Activated naive CD4-positive, alpha-beta T cell treated with anti-CD3 and anti-CD28 coated beads, Interleukin-2, amount 50 U/mL, for 16 hours (primary cell): ENCODE results near the gene TSEN15.
"Not testable (repeated sequence)": the region's sequence is repeated elsewhere in the genome, so short reads cannot be mapped to it uniquely, and the experiment has no call there.

Source experiments
- DNase-seq: peaks from one replicate; pipeline ENCODE4 v3.0.0-alpha.2; 2020

The TSEN15 gene

GRCh38 chr1:184059887-184060286 is 8.4 kb downstream of the TSEN15 start:
- DNase-seq, result no peak

- DNase-seq, result no peak
Measured at GRCh38 chr1:184060316-184060715, 8.8 kb downstream of the TSEN15 start.

DNA sequence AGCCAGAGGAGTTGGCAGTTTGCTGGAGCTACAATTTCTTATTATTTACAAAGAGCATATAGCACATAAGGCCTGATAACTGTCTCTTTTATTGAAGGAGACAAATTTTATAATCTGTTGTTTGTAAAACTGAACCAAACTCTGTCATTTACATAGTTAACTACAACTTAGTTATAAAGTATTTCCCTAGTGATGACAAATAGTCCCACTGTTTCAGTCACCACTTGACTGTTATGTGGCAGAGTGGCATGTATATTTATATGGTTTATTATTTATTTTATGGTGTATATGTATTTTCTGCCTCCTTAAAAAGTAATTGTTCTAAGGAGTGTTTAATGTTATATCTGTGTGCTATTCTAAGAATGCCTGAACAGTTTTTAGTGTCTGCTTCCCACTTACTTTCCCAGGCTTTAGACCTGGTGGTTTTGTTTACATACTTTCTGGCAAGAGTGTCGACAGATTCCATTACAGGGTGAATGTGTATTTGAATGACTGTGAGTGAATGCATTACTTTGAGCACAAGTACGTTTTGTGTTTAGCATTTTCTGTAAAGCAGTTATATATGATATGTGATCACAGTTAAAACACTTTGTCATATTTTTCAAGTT is 10.0 kb downstream of the TSEN15 start:
- no peak for DNase-seq

GRCh38 chr1:184062640-184063286 is 11.2 kb downstream of the TSEN15 start:
- DNase-seq, result no peak

DNA sequence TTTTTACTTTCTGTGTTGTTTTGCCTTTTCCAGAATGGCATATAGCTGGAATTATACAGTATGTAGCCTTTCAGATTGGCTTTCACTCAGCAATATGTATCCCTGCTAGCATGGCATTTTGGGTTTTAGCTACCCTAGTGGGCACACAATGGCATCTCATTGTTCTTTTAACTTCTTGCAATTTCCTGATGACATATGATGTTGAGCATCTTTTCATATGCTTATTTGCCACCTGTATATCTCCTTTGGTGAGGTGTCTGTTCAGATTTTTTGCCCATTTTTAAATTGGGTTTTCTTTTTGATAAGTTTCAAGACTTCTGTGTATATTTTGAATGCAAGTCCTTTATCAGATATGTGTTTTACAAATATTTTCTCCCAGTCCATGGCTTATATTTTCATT is 14.0 kb downstream of the TSEN15 start:
- DNase-seq, result no peak

DNA sequence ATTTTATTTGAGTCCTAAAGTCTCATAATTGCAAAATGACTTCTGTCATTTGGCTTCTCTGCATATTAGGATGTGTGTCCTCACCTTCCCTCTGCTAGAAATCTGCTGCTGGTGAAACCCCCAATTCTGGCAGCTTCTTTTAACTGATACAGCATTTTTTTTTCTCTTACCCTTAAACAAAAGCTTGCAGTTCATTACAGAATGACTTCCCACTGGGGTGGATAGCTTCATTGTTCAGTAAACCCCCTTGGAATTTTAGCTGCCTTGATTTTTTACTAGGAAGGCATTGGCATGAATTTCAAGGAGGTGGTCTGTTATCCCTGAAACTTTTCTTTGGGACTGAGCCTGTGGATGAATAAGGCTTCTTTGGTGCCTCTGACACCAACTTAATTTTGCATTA is 16.8 kb downstream of the TSEN15 start:
- no peak for DNase-seq

GRCh38 chr1:184069675-184070074 is 18.1 kb downstream of the TSEN15 start:
- no peak for DNase-seq

DNA sequence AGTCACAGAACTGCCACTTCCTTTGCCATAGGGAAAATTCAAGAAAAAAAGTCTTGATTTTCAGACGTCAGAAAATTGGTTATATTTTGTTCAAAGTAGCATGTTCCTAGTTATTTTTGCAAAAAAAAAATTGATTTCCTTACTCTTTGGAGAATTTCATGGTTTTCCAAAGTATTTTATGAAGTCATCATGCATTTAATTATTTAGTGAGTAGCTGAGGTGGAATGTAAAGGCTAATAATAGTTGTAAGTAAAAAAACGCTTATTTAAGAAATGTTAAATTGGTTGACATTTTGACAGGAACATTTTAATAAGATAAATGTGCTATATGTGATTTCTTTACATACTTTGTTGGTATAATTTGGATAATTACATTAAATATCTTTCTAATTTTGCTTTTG is 20.8 kb downstream of the TSEN15 start:
- no peak for DNase-seq

GRCh38 chr1:184074383-184074782 is 22.9 kb downstream of the TSEN15 start:
- DNase-seq, result no peak

DNA sequence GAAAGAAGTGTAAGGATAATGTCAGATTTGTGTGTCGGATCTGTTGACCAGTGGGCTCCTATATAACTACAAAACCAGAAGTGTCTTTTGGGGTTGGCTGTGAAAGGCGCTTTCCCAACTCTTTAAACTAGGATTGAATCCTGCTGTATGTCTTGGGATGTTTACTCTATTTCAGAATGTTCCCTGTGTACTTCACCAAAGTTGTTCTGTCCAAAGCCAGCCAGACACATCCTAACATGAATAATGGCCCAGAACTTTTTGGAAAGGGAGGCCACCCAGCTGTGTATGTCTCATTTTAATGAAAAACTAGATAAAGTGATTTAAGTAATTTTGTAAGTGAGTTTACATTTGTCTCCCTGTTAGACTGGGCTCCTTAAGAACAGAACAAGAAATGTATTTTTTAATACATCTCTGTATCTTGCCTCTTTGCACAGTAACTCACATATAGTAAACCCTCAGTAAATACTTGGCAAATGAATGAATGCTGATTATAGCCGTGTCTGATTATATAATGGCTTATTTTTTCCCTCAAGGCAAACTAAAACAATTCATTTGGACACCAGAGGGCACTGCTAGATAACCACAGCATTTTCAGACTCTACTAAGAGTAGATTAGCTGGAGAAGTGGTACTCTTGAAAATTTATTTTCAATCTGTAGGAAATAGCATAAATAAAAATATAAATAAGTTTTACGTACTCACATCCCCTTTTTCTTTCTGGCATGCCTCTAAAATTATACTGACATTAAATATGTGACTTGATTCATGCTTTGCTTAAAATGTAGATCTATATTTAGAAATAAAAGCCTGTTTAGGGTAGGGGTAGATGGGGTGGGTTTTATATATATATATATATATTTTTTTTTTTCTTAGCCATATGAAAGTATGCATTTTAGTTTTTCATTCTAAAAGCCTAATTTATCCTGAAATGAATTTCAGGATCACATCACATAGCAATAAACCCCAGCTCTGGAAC is 23.8 kb downstream of the TSEN15 start:
- DNase-seq, result no peak

DNA sequence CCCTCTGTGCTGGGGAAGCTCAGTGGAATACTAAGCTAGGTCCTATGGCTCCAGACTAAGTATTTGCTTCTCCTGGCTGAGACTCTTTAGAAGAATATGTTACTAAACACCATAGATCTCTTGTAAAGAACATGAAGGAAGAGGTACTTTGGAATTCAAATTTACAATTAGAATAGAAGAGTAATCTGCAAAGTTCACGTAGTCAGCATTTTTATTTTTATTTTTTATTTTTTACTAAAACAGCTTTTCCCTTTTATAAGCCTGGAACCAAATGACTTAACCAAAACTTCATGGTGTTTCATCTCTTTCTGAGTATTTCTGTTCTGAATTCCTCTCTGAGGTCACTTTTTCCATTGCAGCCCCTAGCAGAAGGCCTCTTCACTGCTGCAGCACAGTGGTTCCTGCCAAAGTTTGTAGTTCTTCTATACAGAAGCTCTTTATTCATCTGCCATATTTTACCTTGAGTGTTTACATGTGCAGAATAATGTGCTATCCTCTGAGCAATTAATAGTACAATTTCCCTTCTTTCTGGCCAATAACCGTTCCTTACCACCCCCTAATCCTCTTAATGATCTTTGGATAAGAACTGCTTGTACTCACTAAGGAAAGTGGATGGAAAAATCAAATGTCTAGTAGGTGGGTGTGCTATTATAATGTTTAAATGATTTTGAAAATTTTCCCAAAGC is 27.2 kb downstream of the TSEN15 start:
- no peak for DNase-seq

GRCh38 chr1:184080309-184080708 is 28.8 kb downstream of the TSEN15 start:
- DNase-seq, result no peak

DNA sequence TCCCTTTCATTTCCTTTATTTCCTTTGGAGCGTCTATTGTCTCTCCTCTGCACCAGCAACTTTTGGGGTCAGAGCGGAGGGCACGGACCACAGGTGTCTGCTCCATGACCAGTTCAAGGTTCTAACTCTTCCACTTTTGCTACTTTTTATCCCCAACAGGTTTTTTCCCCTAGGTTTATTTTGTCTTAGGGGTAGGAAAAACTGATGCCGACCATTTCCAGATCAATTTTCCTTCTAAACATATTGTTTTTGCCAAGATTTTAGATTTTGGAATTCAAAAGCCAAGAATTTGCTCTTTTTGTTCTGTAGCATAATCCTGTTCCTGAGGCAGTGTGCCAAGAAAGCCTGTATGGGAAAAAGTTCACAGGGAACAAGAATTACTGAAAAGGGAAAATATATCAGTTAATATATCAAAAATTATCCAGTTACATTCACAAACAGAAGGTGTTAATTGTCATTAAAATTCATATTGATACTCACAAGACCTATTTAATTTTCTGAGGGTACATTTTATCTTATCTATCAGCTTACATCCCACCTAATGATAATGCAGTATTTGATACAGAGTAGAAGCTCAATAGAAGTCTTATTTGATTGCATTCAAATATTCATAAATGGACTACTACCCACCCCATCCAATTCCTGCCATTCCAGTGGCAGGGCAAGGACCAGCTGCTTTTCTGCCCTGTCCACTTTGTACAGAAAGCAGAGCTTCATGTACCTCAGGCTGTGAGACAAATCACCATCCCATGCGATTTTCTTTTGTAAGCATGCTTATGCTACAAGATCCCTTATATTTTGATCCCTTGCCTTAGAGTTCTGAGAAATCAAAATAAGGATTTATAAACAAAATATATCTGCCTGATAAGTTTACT is 31.2 kb downstream of the TSEN15 start:
- DNase-seq, result no peak

DNA sequence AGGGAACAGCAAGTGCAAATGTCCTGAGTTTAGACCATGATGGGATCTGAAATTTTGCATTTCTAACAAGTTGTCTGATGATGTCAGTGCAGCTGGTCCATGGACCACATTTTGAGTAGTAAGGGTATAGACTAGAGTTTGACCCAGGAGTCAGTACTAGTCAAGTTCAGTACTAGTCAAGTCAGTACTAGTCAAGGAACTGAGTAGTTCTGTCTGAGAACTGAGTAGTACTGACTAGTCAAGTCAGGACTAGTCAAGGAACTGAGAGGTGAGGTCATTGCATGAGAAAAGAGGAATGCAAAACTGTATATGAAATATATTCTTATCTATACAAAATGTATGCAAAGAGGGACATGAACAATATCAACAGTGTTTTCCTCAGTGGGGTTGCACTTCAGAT is 34.1 kb downstream of the TSEN15 start:
- DNase-seq, result no peak

DNA sequence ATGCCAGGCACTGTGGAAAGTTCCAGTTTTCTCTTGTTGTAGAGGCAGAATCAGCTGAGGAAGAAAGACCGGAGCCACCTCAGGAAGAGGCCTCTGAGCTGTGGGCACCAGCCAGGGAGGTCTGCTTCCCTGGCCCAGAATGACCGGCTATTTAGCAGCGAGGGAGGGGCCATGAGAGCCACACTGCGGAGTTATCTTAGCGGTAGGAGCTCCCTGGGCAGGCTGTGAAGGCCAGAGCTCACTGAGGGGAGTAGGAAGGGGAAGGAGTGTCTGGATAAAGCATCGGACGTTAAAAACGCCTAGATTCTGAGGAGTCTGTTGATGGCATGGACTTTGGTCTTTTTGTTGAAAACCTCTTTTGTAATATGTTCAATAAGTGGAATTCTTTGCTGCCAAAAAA is 36.5 kb downstream of the TSEN15 start:
- no peak for DNase-seq

- DNase-seq, result no peak
Measured at GRCh38 chr1:184093071-184093470, 41.5 kb downstream of the TSEN15 start.

- DNase-seq, result no peak
Measured at GRCh38 chr1:184096005-184096404, 44.5 kb downstream of the TSEN15 start.

GRCh38 chr1:184096580-184096979 is 45.0 kb downstream of the TSEN15 start:
- DNase-seq, result not testable (repeated sequence)

- no peak for DNase-seq
Measured at GRCh38 chr1:184101141-184101540, 49.6 kb downstream of the TSEN15 start.

DNA sequence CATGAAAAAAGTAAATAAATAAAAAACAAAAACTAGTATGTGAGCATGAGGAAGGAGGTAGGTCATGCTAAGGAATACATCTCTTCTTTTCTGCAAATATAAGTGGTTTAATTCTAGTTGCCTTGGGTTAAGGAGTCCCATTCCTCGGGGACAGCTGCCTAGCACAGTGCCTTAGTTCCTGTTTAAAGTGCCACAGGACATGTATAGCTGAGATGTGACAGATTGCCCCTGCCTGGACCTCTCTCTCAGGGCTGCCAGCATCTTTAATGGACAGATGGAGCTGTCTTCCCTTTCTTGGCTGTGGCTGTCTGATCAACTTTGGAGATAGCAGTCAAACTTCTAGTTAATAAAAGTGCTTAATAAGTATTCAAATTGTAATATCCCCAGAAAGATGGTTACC is 50.0 kb downstream of the TSEN15 start:
- DNase-seq, result no peak

DNA sequence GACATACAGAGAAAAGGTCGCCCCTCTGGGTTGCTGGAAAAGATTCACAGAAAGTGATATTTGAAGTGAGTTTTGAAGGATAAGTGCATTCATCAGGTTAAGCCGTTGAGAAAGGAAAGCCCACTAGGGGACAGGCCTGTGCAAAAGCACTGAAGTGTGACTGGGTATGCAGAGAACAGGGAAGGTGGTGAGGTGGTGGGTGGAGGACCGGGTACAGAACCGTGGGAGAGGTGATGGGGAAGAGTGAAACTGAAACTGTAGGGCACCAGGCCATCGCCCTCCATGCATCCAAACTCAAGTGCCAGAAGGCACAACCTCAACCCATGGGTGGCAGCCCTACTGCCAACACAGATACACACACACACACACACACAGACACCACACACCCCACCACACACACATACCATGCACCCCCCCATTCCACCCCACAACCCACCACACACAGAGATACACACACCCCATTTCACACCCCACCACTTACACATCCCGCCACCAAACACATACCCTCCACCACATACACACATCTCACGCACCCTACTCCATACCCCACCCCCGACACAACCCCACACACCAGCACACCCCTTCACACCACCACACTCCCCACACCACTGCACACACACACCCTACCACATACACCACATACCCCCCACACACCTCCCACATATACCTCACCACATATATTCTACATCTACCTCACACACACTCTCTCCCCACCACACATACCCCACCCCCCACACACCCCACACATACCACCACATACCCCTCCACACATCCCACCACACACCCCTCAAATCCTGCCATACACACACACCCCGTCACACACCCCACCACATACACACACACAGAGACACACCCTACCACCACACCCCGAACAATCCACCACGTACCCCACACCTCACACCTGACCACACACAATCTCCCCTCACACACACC is 59.0 kb downstream of the TSEN15 start:
- DNase-seq, result no peak
